ENCODE results near the gene CAPS. TPM values are rescaled to one million over a fixed set of nuclear protein-coding genes. Genes with fewer than 3 reads are reported as not detected.

The CAPS gene
- total RNA-seq (2022; extraction: Qiagen RNA extraction; ENCODE audit: low read depth), result 0.64 to 1.3 TPM (median 1.0 TPM) in 5 replicates

DNA sequence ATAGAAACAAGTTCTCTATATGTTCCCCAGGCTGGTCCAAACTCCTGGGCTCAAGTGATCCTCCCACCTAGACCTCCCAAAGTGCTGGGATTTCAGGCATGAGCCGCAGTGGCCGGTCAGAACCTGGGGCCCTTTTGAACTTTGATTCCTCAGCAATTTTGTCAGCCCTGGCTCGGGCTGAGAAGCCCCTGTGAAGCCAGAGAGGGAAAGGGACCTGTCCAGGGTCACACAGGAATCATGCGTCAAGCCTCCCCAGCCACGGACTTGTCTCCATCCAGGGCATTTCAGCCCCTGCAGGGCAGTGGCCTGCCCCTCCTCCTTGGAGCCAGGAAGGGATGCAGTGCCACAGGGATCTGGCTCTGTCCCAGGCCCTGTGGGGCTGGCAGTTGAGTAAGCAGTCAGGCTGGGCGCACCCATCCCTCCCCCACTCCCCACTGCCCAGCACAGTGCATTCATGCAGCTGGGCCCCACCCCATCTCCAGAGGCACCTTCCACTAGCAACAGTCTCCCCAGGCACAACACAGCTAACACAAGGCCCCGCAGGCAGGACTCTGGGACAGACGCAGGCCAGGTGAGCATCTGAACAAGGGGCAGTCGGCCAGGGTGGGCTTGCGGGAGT lies at the start of gene CAPS:
TSS of gene CAPS (plus strand) at position 516 of the 619 bp plus-strand sequence. CDS start 153 bp downstream, outside the sequence.

DNA sequence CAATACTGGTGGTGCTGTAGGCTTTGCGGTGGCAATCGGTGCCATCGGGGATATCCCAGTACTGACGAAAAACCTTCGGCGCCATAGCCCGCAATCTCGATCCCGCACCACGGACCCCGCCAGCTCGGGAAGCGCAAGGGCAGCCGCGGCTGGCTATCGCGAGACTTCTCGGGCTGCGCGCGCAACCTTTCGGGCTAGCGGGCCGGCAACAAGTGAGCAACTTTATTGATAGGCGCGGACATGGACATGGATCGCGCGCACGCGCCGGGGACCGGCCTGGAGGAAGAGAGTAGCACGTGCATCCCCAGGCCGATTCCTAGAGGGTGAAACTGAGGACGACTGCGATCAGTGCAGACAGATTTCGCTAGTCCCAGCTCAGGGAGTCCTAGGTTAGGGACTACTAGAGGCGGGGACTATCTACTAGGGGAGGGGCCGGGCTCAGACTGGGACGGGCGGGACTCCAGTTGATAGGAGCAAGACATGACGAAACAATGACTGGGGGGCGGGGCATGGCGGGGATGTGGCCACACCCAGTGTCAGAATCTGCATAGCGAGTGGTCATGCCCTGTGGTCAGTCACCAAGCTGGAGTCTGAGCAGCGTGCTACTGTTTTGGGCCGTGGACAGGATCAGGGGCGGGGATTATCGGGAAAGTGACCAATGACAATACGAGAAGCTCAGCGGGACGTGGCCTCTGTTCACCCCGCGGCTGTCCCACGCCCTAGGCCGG lies 10.3 kb upstream of the CAPS start, which contains the start of gene NDUFA11:
TSS of gene NDUFA11 (minus strand) at position 167 of the 728 bp plus-strand sequence. CDS start at position 85, 82 bp downstream.

DNA sequence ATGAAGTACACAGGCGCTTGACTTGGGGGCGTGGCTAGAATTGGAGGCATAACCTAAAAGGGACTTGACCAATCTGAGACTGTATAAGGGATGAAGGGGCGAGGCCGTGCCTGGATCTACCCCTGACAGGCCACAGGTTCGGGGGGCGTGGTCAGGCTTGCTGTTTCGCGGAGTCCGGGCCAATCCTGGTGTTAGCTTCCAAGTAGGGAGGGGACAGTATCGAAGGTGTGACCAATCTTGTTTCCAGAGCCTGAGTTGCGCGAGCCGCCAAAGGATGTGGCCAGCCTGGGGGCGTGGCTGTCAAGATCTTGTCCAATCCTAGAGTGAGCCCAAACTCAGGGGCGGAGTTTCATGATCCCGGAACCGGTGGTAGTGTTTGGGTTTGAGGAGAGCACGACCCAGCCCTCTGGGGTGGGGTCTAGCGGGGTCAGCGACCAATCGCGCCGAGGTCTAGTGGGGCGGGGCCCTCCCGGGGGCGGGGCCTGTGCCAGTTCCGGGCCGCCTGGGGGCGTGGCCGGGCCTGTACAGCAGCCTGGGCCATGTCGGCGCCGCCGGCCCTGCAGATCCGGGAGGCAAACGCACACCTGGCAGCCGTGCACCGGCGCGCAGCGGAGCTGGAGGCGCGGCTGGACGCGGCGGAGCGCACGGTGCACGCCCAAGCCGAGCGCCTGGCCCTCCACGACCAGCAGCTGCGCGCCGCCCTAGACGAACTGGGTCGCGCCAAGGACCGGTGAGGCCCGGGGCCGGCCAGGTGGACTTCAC lies 9.5 kb upstream of the CAPS start, which contains the start of gene VMAC:
TSS of gene VMAC (plus strand) at position 521 of the 762 bp plus-strand sequence. CDS start at position 540, 19 bp downstream.

Other genes starting within 250 kb of the CAPS start
- 47.2 to 69.6 TPM (median 61.4 TPM) in 5 replicates for gene MICOS13, start 233.7 kb upstream of the CAPS start, total RNA-seq (2022; extraction: Qiagen RNA extraction; ENCODE audit: low read depth)
- 3.4 to 5.3 TPM (median 3.9 TPM) in 5 replicates for gene HSD11B1L, start 233.2 kb upstream of the CAPS start, total RNA-seq (2022; extraction: Qiagen RNA extraction; ENCODE audit: low read depth)
- 726 to 796 TPM (median 738 TPM) in 5 replicates for gene RPL36, start 224.0 kb upstream of the CAPS start, total RNA-seq (2022; extraction: Qiagen RNA extraction; ENCODE audit: low read depth)
- 52.8 to 65.6 TPM (median 60.4 TPM) in 5 replicates for gene LONP1, start 194.1 kb upstream of the CAPS start, total RNA-seq (2022; extraction: Qiagen RNA extraction; ENCODE audit: low read depth)
- gene CATSPERD, start 193.6 kb upstream of the CAPS start, total RNA-seq (2022; extraction: Qiagen RNA extraction; ENCODE audit: low read depth), result not detected in 5 replicates
- 2.1 to 3.2 TPM (median 2.6 TPM) in 5 replicates for gene PRR22, start 129.5 kb upstream of the CAPS start, total RNA-seq (2022; extraction: Qiagen RNA extraction; ENCODE audit: low read depth)
- 27.4 to 33.9 TPM (median 30.2 TPM) in 5 replicates for gene DUS3L, start 123.1 kb upstream of the CAPS start, total RNA-seq (2022; extraction: Qiagen RNA extraction; ENCODE audit: low read depth)
- gene NRTN, start 109.2 kb upstream of the CAPS start, total RNA-seq (2022; extraction: Qiagen RNA extraction; ENCODE audit: low read depth), result 0.46 to 0.94 TPM (median 0.64 TPM) in 5 replicates
- not detected in 5 replicates for gene FUT6, start 74.6 kb upstream of the CAPS start, total RNA-seq (2022; extraction: Qiagen RNA extraction; ENCODE audit: low read depth)
- gene FUT3, start 62.8 kb upstream of the CAPS start, total RNA-seq (2022; extraction: Qiagen RNA extraction; ENCODE audit: low read depth), result 0.07 to 0.14 TPM in 2 of 5 replicates, not detected in the others
- gene FUT5, start 43.7 kb upstream of the CAPS start, total RNA-seq (2022; extraction: Qiagen RNA extraction; ENCODE audit: low read depth), result 0.11 TPM in 1 of 5 replicates, not detected in the others
- gene NDUFA11, start 10.5 kb upstream of the CAPS start, total RNA-seq (2022; extraction: Qiagen RNA extraction; ENCODE audit: low read depth), result 248 to 285 TPM (median 265 TPM) in 5 replicates
- gene VMAC, start 9.4 kb upstream of the CAPS start, total RNA-seq (2022; extraction: Qiagen RNA extraction; ENCODE audit: low read depth), result 0.36 to 0.94 TPM (median 0.60 TPM) in 5 replicates
- 43.6 to 48.7 TPM (median 46.9 TPM) in 5 replicates for gene RANBP3, start 63.9 kb downstream of the CAPS start, total RNA-seq (2022; extraction: Qiagen RNA extraction; ENCODE audit: low read depth)
- 5.1 to 9.5 TPM (median 6.2 TPM) in 5 replicates for gene RFX2, start 196.2 kb downstream of the CAPS start, total RNA-seq (2022; extraction: Qiagen RNA extraction; ENCODE audit: low read depth)
- gene ACSBG2, start 221.4 kb downstream of the CAPS start, total RNA-seq (2022; extraction: Qiagen RNA extraction; ENCODE audit: low read depth), result not detected in 5 replicates